Right atrium auricular region (tissue), 2 donors: Measurements from ENCODE around the gene EMC10. TPM values are rescaled to one million over a fixed set of nuclear protein-coding genes. Genes with fewer than 3 reads are reported as not detected.

Experiments
- DNase-seq: peaks from one replicate; pipeline ENCODE4 v3.0.0-alpha.2; 2019; ENCODE audit warnings: low spot score
- H3K27ac ChIP-seq, 2 donors: fragments of 200-600 bp; sonication (generic); 1 replicate in 1 of 2; 2 replicates in 1 of 2; pipeline ENCODE4 v1.5.1; 2016 to 2019
- H3K27me3 ChIP-seq, 2 donors: fragments of 200-600 bp; sonication (generic); one replicate each; pipeline versions ENCODE4 v1.5.1 to v1.6.0; 2017 to 2019
- H3K36me3 ChIP-seq: fragments of 200-600 bp; sonication (generic); one replicate; pipeline ENCODE4 v1.5.1; 2016
- H3K4me1 ChIP-seq, 2 donors: fragments of 200-600 bp; sonication (generic); one replicate each; pipeline versions ENCODE4 v1.5.1 to v1.6.0; 2017 to 2019
- H3K4me3 ChIP-seq, 2 donors: fragments of 200-600 bp; sonication (generic); 1 replicate in 1 of 2; 2 replicates in 1 of 2; pipeline ENCODE4 v1.5.1; 2017 to 2019; ENCODE audit warnings: mild to moderate bottlenecking in 1 of 2, moderate library complexity in 1 of 2
- H3K9me3 ChIP-seq, 2 donors: fragments of 200-600 bp; sonication (generic); one replicate each; pipeline ENCODE4 v1.5.1; 2019
- CTCF ChIP-seq, 2 donors: fragments of 200-600 bp; sonication (generic); IDR thresholded peaks; one replicate each; pipeline ENCODE4 v1.5.1; 2019; ENCODE audit warnings: antibody characterized with exemption in 2 of 2
- total RNA-seq, 2 donors: library from RNA; depleted of rRNA; stranded (reverse); fragments of >200 nt; gene quantifications; one replicate each; pipeline ENCODE4 v1.1.0, GENCODE V29; 2016

EMC10 gene
- total RNA-seq, 2 donors from 2014 or later, result 94.9 to 112 TPM

GRCh38 chr19:50513746-50514345, 37.5 kb downstream of the EMC10 start, which contains the start of gene ASPDH:
Gene ASPDH (minus strand): TSS chr19:50513913. CDS start chr19:50513823, 90 bp downstream.
- Histone ChIP-seq H3K27me3 (no peaks in the 10 kb centered on the region), H3K27ac (no peak within 1 kb of the TSS), H3K4me1 (peaks cover 0 to 18% of the 10 kb centered on the region in 2 donors), H3K36me3 (no peaks in the 10 kb centered on the region), H3K9me3 (no peaks in the 10 kb centered on the region), H3K4me3 (no peak within 1 kb of the TSS)
- no peak for DNase-seq
- no peak for TF ChIP-seq CTCF (IDR thresholded peaks at IDR 0.05)

DNA sequence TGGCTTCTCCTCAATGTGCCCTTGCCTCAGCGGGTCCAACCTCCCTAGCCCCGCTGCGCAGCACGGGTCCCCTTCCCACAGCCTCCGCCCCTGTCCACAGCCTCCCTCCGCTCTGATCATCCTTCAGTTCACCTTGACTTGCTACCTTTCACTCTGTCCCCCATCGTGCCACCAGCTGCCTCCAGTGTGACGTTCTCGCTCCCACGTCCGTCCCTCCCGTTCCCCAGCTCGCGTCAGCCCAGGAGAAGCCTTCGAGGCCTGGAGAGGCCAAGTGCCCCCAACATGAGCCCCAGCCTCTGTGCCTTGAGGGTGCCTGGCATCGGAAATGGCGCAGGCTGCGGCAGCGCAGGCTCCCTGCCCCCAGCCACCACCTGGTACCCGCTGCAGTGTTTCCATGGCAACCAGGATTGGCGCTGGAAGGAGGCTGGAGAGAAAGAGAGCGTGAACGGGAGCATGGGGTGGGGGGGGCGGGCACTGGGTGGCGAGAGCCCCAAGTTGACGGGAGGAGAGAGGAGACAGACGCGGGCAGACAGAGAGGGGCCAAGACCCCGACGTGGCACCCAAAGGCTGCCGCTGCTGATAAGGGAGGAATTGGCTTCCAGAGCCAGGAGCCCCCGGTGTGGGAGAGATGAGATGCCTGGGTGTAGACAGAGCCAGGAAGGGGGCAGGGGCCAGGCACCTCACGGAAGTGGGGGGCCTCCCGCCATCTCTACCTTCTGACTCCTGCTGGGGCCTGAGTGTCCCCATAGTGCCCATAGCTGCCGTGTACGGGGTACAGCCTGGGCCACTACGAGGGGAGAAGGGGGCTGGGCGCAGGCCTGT, 38.2 kb downstream of the EMC10 start:
- no peak overlapping the region for H3K27ac ChIP-seq
- H3K36me3 ChIP-seq, result no peaks in the 10 kb centered on the region
- no peak for DNase-seq
- H3K4me1 ChIP-seq, result peaks cover 0 to 11% of the 10 kb centered on the region in 2 donors
- TF ChIP-seq CTCF (IDR thresholded peaks at IDR 0.05), result no peak
- no peak overlapping the region for H3K4me3 ChIP-seq
- H3K27me3 ChIP-seq, result no peaks in the 10 kb centered on the region
- H3K9me3 ChIP-seq, result no peaks in the 10 kb centered on the region

DNA sequence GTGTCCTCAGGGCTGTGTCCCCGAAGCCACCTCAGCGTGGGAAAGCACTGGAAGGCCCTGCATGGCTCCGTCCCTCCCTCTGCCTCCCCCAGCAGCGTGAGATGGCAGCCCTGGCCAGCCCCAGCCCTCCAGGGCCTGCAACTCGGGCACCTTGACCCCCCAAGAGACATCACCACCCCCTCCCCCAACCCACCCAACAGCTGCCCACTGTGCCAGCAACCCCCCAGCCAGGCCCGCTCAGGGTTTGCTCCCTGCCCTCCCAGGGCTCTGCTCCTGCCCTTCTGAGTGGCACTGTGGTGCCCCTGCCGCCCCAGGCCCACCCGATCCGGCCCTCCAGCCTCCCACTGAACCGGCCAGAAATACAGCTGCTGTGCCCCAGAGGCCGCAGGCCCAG, 38.9 kb downstream of the EMC10 start:
- Histone ChIP-seq H3K36me3 (no peaks in the 10 kb centered on the region), H3K4me1 (peaks cover 0 to 7% of the 10 kb centered on the region in 2 donors), H3K27me3 (no peaks in the 10 kb centered on the region), H3K4me3 (no peak overlapping the region), H3K27ac (no peak overlapping the region), H3K9me3 (no peaks in the 10 kb centered on the region)
- TF ChIP-seq CTCF (IDR thresholded peaks at IDR 0.05), result no peak
- DNase-seq, result no peak

DNA sequence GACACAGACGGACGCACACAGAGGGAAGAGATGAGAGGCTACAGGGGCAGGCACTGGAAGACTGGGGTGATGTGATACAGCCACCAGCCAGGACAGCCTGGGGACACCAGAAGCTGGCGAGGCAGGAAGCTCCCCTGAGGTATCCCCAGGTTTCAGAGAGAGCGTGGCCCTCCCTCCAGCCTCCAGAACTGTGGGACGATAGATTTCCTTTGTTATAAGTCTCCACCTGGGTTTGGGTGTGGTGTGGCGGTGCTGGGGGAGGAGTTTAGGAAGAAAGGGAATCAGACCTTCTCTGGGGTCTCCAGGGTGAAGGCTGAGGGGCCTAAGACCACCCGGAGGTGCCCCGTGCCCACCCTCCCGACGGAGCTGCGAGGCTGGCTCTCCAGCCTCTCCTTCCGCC, 40.1 kb downstream of the EMC10 start:
- H3K4me3 ChIP-seq, result no peak overlapping the region
- TF ChIP-seq CTCF (IDR thresholded peaks at IDR 0.05), result no peak
- no peaks in the 10 kb centered on the region for H3K27me3 ChIP-seq
- DNase-seq, result no peak
- no peaks in the 10 kb centered on the region for H3K9me3 ChIP-seq
- no peak overlapping the region for H3K27ac ChIP-seq
- H3K4me1 ChIP-seq, result no peaks in the 10 kb centered on the region
- no peaks in the 10 kb centered on the region for H3K36me3 ChIP-seq

DNA sequence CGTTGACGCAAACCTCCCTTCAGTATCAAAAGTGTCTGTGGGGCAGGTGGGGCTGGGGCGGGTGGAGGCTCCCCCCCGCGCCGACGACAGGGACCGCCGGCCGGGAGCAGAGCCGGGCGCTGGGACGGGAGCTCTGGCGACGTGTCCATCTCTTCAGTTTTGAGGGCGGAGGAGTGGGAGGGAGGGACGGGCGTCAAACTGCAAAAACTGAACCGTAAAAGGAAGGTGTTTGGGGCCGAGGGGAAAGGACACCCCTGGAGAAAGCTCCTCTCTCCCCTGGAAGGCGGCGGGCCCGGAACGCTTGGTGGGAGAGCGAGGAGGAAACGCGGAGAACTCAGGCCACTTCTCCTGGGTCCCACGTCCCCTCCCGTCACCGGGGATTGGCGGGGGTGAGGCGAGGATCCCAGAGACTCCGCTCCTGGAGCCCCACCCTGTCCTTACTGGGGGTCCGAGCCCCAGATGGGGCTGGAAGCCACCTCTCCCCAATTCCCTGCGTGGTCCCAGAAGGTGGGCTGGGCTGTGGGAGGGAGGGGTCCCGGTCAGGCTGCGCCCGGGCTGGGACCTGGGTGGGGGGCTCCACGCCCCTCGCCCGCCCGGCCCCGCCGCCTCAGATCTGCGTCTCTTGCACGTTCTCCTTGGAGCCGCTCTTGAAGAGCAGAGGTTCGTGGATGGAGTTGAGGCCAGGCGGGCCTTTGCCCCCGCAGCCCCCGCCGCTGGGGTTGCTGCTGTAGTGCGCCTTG, 40.8 kb downstream of the EMC10 start:
- no peak for TF ChIP-seq CTCF (IDR thresholded peaks at IDR 0.05)
- Histone ChIP-seq H3K9me3 (no peaks in the 10 kb centered on the region), H3K4me3 (no peak overlapping the region), H3K27me3 (no peaks in the 10 kb centered on the region), H3K4me1 (no peaks in the 10 kb centered on the region), H3K27ac (no peak overlapping the region), H3K36me3 (no peaks in the 10 kb centered on the region)
- DNase-seq, result no peak
